DND-41 (cell line): ENCODE measurements around the gene VAV3.
A peak's percentile ranks its signal among the peaks of the same experiment; 100 is the strongest.

Experiments
- ATAC-seq: fragments of 200-7000 bp; cut with Tn5 transposase; 3 replicates; pipeline ENCODE4 v1.9.1; 2021; ENCODE audit warnings: low read depth; ENCODE audit not compliant: insufficient read depth
- DNase-seq: peaks from one replicate; pipeline ENCODE4 v3.0.0-alpha.2; 2020
- H2AFZ ChIP-seq: 2 replicates; pipeline ENCODE4 v1.6.0; 2012; ENCODE audit warnings: low read depth, low read length
- H3K27ac ChIP-seq: 2 replicates; pipeline ENCODE4 v1.5.1; 2012; ENCODE audit warnings: low read length, inconsistent platforms
- H3K27me3 ChIP-seq: fragments of 200-600 bp; sonication (generic); 2 replicates; pipeline ENCODE4 v1.6.0; 2012; ENCODE audit warnings: low read length, mild to moderate bottlenecking, inconsistent platforms; ENCODE audit not compliant: insufficient read depth, poor library complexity
- H3K36me3 ChIP-seq: 2 replicates; pipeline ENCODE4 v1.5.1; 2012; ENCODE audit warnings: low read length, inconsistent platforms; ENCODE audit not compliant: insufficient read depth
- H3K4me1 ChIP-seq: 2 replicates; pipeline ENCODE4 v1.5.1; 2012; ENCODE audit warnings: mild to moderate bottlenecking, low read length; ENCODE audit not compliant: insufficient read depth
- H3K4me2 ChIP-seq: 2 replicates; pipeline ENCODE4 v1.6.0; 2012; ENCODE audit warnings: mild to moderate bottlenecking, moderate library complexity, low read length, inconsistent platforms; ENCODE audit not compliant: insufficient read depth
- H3K4me3 ChIP-seq, 2 experiments: fragments of 200-600 bp in 1 of 2; shearing (Covaris generic) in 1 of 2; 2 replicates each; pipeline ENCODE4 v1.5.1; 2012 to 2016; ENCODE audit warnings: inconsistent platforms in 2 of 2, low read length in 2 of 2, mild to moderate bottlenecking in 2 of 2, low read depth in 1 of 2, moderate library complexity in 1 of 2
- H3K79me2 ChIP-seq: 2 replicates; pipeline ENCODE4 v1.6.0; 2012; ENCODE audit warnings: low read length, inconsistent platforms; ENCODE audit not compliant: insufficient read depth
- H3K9ac ChIP-seq: 2 replicates; pipeline ENCODE4 v1.6.0; 2012; ENCODE audit warnings: low read depth, mild to moderate bottlenecking, inconsistent platforms, low read length, moderate library complexity
- H3K9me3 ChIP-seq: 2 replicates; pipeline ENCODE4 v1.5.1; 2012; ENCODE audit warnings: low read length, moderate library complexity, mild to moderate bottlenecking, inconsistent platforms; ENCODE audit not compliant: insufficient read depth, severe bottlenecking
- H4K20me1 ChIP-seq: 2 replicates; pipeline ENCODE4 v1.6.0; 2012; ENCODE audit warnings: low read length; ENCODE audit not compliant: insufficient read depth
- EZH2 ChIP-seq: IDR thresholded peaks from 3 replicates; pipeline ENCODE4 v1.6.1; 2012; ENCODE audit warnings: borderline replicate concordance, low read depth, mild to moderate bottlenecking, moderate library complexity, low read length, inconsistent platforms; ENCODE audit not compliant: severe bottlenecking
- TF ChIP-seq, protein P1 (sequence below): IDR thresholded peaks from 2 replicates; pipeline ENCODE4 v1.5.1; 2012; ENCODE audit warnings: borderline replicate concordance, low read length, moderate library complexity, mild to moderate bottlenecking; ENCODE audit not compliant: poor library complexity, severe bottlenecking; ENCODE audit errors: extremely low read depth

VAV3 gene

GRCh38 chr1:107750364-107750959 lies 214.5 kb downstream of the VAV3 start:
- peak; percentile 69; the same call in 2 of the 3 replicates for ATAC-seq
- Histone ChIP-seq H4K20me1 (no peaks in the 10 kb centered on the region), H3K36me3 (peaks cover 41% of the 10 kb centered on the region), H3K79me2 (no peaks in the 10 kb centered on the region), H3K4me2 (no peak overlapping the region), H3K27ac (no peak overlapping the region), H3K4me3 (no peak overlapping the region), H3K9me3 (no peaks in the 10 kb centered on the region), H3K9ac (no peak overlapping the region), H3K27me3 (no peaks in the 10 kb centered on the region), H2AFZ (no peak overlapping the region), H3K4me1 (no peaks in the 10 kb centered on the region)
- DNase-seq = peak; percentile 60
- TF ChIP-seq, protein P1, sequence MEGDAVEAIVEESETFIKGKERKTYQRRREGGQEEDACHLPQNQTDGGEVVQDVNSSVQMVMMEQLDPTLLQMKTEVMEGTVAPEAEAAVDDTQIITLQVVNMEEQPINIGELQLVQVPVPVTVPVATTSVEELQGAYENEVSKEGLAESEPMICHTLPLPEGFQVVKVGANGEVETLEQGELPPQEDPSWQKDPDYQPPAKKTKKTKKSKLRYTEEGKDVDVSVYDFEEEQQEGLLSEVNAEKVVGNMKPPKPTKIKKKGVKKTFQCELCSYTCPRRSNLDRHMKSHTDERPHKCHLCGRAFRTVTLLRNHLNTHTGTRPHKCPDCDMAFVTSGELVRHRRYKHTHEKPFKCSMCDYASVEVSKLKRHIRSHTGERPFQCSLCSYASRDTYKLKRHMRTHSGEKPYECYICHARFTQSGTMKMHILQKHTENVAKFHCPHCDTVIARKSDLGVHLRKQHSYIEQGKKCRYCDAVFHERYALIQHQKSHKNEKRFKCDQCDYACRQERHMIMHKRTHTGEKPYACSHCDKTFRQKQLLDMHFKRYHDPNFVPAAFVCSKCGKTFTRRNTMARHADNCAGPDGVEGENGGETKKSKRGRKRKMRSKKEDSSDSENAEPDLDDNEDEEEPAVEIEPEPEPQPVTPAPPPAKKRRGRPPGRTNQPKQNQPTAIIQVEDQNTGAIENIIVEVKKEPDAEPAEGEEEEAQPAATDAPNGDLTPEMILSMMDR = peak; percentile 75
- TF ChIP-seq EZH2 = no peak

DNA sequence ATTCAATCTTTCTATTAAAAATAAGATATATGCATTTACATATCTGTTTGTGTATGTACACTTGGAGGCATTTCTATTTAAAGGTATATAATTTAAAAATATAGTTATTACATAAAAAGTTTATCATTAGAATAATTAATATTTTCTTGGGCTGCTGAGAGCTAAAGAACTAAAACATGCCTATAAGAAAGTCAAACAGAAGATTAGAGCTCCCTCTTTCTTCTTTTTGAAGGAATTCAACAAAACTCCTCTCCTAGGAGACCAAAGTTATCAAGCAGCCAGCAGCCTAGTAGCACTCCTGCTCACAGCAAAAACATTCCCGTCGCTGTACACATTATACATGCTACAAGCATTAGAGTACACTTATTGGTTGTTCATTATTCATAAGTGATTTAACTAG lies 216.4 kb downstream of the VAV3 start:
- DNase-seq (no peak), ATAC-seq (no peak)
- no peaks in the 10 kb centered on the region for H3K27me3 ChIP-seq
- H4K20me1 ChIP-seq = no peaks in the 10 kb centered on the region
- H3K27ac ChIP-seq = no peak overlapping the region
- no peak overlapping the region for H3K4me2 ChIP-seq
- H2AFZ ChIP-seq = no peak overlapping the region
- H3K9me3 ChIP-seq = no peaks in the 10 kb centered on the region
- H3K4me1 ChIP-seq = no peaks in the 10 kb centered on the region
- TF ChIP-seq, protein P1 = peak; percentile 34
- TF ChIP-seq EZH2 = no peak
- peaks cover 29% of the 10 kb centered on the region; the same call in 1 of the 2 replicates for H3K36me3 ChIP-seq
- H3K79me2 ChIP-seq = no peaks in the 10 kb centered on the region
- no peak overlapping the region for H3K4me3 ChIP-seq
- no peak overlapping the region for H3K9ac ChIP-seq

DNA sequence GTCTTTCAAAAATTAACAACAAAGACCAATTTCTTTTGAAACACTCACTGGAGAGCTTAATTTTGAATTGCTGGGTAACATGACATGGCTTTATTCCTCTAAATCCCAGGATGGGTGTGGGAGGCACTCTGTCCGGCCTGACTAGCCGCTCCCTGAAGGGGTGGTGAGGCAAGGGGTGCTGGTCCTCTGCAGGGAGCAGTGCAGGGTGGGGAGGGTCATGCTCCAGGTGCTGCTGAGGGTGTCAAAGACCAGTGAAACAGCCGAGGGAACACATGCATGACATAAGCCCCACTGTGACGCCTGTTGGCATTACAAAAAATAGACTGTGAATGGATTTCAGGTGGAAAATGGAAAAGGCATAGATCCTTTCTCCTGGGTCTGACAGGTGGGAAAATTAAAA lies 223.7 kb downstream of the VAV3 start:
- ATAC-seq (no peak), DNase-seq (no peak)
- Histone ChIP-seq H2AFZ (no peak overlapping the region), H3K9me3 (no peaks in the 10 kb centered on the region), H3K27me3 (no peaks in the 10 kb centered on the region), H3K79me2 (no peaks in the 10 kb centered on the region), H3K4me3 (no peak overlapping the region), H3K9ac (no peak overlapping the region), H3K27ac (no peak overlapping the region), H3K36me3 (peaks cover 33% of the 10 kb centered on the region), H3K4me1 (peaks cover 4% of the 10 kb centered on the region; the same call in 1 of the 2 replicates), H3K4me2 (no peak overlapping the region), H4K20me1 (no peaks in the 10 kb centered on the region)
- TF ChIP-seq EZH2 = no peak
- TF ChIP-seq, protein P1 = no peak

- DNase-seq = no peak
- H2AFZ ChIP-seq = no peak overlapping the region
- ATAC-seq = no peak
- H3K79me2 ChIP-seq = no peaks in the 10 kb centered on the region
- no peaks in the 10 kb centered on the region for H3K9me3 ChIP-seq
- no peak overlapping the region for H3K27ac ChIP-seq
- no peak overlapping the region for H3K9ac ChIP-seq
- H4K20me1 ChIP-seq = no peaks in the 10 kb centered on the region
- H3K36me3 ChIP-seq = peaks cover 29% of the 10 kb centered on the region
- H3K4me2 ChIP-seq = no peak overlapping the region
- H3K4me3 ChIP-seq = no peak overlapping the region
- H3K27me3 ChIP-seq = no peaks in the 10 kb centered on the region
- TF ChIP-seq, protein P1 = no peak
- TF ChIP-seq EZH2 = no peak
- H3K4me1 ChIP-seq = peaks cover 4% of the 10 kb centered on the region; the same call in 1 of the 2 replicates
These were observed 224.4 kb downstream of the VAV3 start for GRCh38 chr1:107740579-107740978.
